GM21447 (cell line): ENCODE results near the gene RTTN.
"Not testable (repeated sequence)": the region's sequence is repeated elsewhere in the genome, so short reads cannot be mapped to it uniquely, and the experiment has no call there.

Experiments
- ATAC-seq: cut with Tn5 transposase; IDR thresholded peaks from one replicate; pipeline ENCODE4 v1.9.1; 2021; ENCODE audit not compliant: unreplicated experiment

Gene RTTN, protein sequence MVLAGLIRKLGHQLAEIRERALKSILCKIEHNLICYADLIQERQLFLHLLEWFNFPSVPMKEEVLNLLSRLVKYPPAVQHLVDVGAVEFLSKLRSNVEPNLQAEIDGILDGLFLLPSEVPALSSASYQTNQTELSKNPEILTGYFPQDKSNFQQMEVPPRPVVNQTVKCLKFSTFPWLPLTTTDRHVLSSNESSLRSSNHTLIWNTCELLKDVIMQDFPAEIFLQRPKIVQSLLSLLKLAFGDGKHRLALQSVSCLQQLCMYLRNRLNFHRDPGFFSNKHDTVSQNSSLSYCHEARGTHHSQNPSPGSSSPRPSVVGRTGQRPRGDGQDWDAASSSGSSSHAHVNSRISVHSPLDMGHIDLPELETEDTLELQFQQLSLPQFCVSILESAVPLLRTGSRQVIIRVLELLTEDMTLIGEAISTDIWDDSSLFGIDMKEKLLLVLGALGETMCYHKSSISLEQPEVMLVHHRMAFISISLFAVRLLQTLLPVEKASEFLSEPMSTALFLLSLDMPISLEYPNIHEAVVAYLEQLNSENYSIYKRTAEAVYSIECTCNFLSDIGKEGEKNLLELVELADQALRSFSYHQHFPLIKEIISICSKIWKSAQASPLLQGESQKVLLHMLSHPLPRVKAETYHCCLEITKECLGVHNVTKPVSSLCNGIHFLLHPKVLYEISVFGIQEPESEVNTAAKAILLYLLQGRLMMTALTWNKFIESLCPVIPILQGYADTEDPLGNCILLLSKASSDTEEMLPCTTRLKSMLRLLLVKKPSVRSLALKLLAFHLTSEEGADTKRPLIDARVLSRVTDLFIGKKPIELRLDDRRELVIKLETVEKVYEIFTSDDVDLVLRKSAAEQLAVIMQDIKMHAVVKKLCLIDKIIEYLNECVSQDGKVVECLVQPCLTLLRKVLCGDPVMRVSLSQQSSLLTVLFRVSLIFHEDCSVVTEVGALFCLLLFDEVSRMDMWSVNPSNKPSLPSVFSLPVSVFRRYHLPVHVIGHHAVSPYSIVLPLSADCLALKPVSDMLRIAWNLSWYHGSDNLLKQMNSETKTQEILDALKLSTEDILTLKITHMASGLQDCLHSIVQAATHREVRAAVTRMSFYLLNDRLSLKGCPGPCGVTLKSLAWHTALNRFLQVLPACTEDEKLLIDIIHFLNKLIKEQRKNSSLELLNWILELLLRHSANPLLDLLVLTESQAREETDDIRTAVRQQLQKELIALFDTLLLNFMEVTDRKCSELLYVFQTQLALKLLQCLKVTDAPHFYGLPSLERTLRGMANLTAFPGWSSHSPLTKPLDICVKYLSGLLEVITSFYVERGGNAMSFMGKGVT (N-terminal part only)

DNA sequence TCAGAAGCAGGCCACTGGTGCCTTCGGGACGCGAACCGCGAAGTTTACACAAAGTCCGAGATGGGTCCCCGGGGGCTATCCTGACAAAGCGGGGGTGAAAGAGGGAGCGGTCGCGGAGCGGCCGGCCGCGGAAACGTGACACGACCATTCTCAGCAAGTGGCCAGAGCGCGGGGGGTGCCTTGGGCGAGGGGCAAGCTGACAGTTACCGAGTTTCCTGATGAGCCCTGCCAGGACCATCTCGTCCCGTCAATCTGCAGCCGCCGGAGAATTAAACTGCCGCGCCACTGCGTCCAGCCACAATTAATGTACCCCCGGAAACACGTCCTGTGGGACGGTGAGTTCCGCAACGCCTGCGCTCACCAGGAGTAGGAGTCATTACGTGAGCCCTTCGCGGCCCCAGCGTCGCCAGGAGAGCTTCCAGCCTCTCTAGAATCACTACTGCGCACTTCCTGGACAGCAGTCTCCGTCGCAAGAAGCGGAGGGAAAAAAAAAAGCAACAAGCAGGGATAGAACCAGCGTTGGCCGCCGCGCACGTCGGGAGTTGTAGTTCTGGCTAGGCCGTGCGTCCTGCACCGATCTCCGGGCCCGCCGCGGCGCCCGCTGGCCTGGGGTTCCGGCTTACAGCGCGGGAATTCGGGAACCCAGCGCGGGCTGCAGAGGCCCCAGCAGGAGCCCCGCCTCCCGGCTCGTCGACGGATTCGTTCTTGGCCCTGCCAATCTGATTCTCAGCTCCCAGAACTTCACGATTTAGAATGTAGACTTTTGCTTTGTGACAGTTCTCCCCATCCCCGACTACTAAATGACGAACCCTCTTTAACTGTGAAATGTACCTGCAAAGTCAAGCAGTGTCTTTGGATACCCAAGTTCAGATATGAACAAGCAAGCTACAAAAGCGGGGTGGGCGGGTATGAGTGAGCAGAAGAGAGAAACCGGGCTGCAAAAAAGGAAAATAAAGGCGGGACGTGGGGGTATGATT is at the start of gene RTTN:
Gene RTTN (minus strand): TSS at position 267 of the 977 bp plus-strand sequence. CDS start 29 bp downstream, at position 238.
- ATAC-seq = peak; percentile 93

- no peak for ATAC-seq
Observed at GRCh38 chr18:70250781-70251180, 45.3 kb upstream of the RTTN start.

GRCh38 chr18:70249861-70250260 is 44.4 kb upstream of the RTTN start:
- not testable (repeated sequence) for ATAC-seq

- ATAC-seq = no peak
Observed at GRCh38 chr18:70249118-70249517, 43.6 kb upstream of the RTTN start.

DNA sequence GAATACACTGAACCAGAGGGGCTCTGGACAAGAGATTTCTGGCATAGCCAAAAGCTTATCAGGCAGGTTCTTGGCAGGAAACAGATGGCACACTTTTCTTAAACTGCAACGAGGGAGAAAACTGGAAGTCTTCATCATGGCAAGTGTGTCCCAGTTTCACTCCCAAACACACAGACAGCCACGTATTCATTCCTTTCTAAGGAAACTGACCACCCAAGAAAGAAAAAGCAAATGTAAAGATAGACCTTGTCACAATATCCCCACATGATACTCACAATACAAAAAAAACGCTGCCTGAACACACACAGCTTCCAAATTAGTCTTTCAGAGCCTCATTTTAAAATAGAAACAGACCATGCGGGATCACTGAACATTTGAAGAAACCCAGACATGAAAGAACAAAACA is 40.6 kb upstream of the RTTN start:
- no peak for ATAC-seq

DNA sequence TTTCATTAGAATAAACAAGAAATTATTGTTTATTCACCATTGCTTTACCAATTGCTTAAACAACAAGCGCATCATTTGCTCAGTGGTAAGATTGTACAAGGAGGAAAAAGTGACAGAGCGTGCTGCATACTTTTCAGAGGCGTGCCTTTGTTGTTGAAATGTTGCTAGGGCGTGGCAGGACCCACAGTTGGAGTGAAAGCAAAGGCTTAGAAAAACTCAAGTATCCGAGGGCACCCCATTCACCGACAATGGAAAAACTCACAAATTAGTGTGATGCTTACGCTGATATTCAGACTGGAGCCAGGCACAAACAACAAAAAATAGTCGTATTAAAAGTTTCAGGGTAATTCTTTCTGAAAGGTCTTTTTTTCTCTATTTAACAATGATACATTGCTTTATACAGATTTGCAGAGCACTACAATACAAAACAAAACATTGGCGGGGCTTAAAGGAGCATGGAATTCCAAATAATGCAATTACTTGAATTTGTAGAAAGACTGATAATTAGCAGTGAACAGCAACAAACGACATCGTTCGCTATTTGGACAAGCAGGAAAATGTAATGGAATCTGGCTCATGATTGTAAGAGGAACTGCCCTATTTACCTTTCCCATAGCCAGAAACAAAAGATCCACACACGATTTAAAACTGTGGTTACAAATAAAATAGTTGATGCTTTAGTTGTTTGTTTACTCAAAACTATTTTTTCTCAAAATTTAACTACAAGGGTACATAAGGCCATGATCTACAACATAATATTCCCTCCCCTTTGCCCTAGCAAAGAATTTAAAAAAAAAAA is 37.8 kb upstream of the RTTN start:
- ATAC-seq = no peak

GRCh38 chr18:70236921-70237320 is 31.4 kb upstream of the RTTN start:
- ATAC-seq = not testable (repeated sequence)

DNA sequence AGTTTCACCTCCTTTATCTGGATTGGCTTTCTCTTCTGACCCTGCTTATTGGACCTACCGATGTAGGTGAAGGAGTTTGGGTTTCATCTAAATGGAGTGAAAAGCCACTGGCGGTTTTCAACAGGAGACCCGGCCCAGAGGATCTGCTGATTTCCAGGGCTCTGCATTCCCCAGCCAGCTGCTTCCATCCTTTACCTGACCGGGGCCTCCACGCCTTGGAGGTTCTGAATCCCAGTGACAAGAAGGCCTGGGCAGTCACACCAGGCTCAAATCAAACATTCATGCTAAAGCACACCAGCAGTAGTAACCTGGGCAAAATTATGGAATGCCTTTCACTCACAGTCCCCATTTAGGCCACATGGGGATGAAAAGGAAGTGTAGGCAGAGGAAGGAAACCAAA is 30.0 kb upstream of the RTTN start:
- ATAC-seq = no peak

GRCh38 chr18:70234667-70235459 is 29.4 kb upstream of the RTTN start:
- ATAC-seq = no peak

DNA sequence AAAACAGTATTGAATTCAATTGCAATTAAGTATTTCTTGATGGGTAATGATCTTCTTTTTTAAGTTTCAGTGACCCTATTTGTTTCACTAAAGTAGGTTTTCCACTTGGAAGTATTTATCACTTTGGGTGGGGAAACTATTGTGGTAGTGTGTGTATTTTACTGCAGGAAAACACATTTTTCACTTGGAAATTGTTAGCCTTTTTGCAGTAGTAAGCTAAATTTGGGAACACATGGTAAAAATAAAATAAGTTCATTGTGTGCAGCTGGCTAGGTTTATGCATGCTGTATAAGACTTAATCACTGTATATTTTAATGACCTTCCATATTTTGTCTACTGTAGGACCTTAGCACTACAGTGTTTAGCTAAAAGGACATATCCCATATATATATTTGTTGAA is 28.5 kb upstream of the RTTN start:
- no peak for ATAC-seq

DNA sequence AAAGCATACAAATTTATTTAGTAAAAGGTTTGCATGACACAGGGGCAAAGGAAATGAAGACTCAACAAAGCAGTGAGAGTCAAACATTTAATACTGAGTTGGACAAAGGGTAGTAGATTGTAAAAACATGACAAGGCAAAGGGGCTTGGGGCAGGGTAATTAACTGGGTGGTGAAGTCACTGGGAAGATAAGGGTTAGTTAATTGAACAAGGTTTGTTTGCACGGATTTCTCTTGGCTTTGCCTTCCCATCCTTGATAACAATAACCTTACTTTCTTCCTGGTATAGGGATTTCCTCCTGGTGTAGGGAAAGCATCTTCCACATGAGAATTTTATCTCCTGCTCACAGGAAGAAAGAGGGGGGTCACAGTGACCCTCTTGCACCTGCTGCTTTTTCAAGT is 26.8 kb upstream of the RTTN start:
- ATAC-seq = no peak

GRCh38 chr18:70229639-70230038 is 24.2 kb upstream of the RTTN start:
- ATAC-seq = no peak

DNA sequence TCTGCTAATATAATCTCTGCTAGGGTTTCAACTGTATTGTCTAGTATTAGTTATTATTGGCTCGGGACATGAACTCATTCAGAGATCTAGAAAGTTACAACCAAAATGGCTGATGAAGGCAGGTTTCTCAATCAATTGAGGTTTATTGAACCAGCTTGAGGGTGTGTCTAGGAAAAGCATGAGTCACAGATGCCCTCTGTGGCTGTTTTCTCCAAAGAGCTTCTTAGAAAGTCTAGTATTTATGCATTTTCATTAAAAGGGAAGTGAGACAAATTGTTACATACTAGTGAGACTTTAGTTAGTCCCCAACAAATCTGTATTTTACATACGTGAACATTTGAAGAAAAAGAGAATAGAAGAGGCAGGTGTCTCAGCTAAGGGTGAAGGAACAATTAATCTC is 23.0 kb upstream of the RTTN start:
- no peak for ATAC-seq

- no peak for ATAC-seq
Observed at GRCh38 chr18:70227438-70227837, 22.0 kb upstream of the RTTN start.

DNA sequence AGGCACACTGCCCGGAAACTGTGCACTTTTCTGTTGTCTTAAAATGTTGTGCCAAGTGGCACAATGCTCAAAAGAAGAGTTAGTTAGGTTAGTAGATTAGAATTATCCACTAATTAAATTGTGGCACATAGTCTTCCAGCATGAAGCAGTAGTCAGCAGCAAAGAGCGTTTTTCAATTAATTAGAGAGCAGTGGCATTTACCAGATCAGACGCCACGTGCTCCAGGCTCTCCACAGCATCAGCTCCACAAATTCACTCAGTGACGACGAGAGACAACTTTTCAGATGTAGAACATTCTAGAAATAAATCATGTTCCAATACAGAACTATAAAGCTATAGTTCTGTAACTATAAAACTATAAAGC is 16.4 kb upstream of the RTTN start:
- no peak for ATAC-seq

GRCh38 chr18:70221156-70221914 is 15.8 kb upstream of the RTTN start:
- no peak for ATAC-seq

DNA sequence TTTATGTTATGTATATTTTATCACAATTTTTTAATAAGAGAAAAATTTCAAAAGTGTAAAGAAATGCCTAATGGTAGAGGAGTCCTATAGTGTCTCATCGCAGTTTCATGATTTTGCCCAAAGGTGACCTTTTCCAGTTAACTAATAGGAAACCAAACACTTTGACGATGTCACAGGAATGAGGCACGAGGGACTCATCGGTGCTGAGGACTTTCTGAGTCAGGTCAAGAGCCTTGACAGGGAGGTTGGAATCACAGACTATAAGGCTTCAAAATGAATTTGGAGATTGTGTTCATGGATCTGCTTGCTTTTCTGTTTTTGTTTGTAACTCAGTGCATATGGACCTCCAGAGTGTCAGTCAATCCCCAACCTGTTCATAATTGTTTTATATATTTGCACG is 15.1 kb upstream of the RTTN start:
- ATAC-seq = no peak

GRCh38 chr18:70219688-70220087 is 14.2 kb upstream of the RTTN start:
- no peak for ATAC-seq
